Loucy (cell line): ENCODE data around the gene ZNF765.

ENCODE experiments used
- EZH2phosphoT487 ChIP-seq: fragments of 200-600 bp; IDR thresholded peaks from 2 replicates; pipeline ENCODE4 v1.6.1; 2018; ENCODE audit warnings: antibody characterized with exemption, mild to moderate bottlenecking, moderate library complexity, borderline replicate concordance
- TF ChIP-seq, protein P1 (sequence below): fragments of 200-600 bp; sonication (generic); conservative IDR thresholded peaks from 2 replicates; pipeline ENCODE4 v1.5.1; 2014; ENCODE audit warnings: mild to moderate bottlenecking, antibody characterized with exemption, low read length

- TF ChIP-seq, protein P1, sequence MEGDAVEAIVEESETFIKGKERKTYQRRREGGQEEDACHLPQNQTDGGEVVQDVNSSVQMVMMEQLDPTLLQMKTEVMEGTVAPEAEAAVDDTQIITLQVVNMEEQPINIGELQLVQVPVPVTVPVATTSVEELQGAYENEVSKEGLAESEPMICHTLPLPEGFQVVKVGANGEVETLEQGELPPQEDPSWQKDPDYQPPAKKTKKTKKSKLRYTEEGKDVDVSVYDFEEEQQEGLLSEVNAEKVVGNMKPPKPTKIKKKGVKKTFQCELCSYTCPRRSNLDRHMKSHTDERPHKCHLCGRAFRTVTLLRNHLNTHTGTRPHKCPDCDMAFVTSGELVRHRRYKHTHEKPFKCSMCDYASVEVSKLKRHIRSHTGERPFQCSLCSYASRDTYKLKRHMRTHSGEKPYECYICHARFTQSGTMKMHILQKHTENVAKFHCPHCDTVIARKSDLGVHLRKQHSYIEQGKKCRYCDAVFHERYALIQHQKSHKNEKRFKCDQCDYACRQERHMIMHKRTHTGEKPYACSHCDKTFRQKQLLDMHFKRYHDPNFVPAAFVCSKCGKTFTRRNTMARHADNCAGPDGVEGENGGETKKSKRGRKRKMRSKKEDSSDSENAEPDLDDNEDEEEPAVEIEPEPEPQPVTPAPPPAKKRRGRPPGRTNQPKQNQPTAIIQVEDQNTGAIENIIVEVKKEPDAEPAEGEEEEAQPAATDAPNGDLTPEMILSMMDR = peak; percentile 41
- TF ChIP-seq EZH2phosphoT487 = no peak
Observed at GRCh38 chr19:53394974-53395839, at the start of gene ZNF765.
